Measurements from ENCODE around the gene ZNF699. TPM values are rescaled to one million over a fixed set of nuclear protein-coding genes. Genes with fewer than 3 reads are reported as not detected.
A peak's percentile ranks its signal among the peaks of the same experiment; 100 is the strongest.
"Not testable (repeated sequence)": the region's sequence is repeated elsewhere in the genome, so short reads cannot be mapped to it uniquely, and the experiment has no call there.

Gene ZNF699
- total and polyA plus RNA-seq, 2 experiments from 2014 or later: 3.7 to 12.4 TPM

DNA sequence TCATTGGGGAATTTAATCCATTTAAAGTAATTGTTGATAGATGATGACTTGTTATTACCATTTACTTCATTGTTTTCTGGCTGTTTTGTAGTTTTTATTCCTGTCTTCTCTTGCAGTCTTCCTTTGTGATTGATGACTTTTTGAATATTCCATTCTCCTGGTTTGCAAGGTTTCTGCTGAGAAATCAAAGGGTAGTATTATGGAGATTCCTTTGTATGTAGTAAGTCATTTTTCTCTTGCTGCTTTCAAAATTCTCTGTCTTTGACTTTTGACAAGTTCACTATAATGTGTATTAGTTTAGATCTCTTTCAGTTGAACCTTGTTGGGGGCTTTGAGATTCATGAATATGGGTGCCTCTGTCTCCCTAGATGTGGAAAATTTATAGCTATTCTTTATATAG is 20.4 kb upstream of the ZNF699 start:
- no peak overlapping the region for H3K9ac ChIP-seq
- H3K79me2 ChIP-seq (ENCODE audit: insufficient read depth): peaks cover 82% of the 10 kb centered on the region
- in situ Hi-C loops (cut with MboI): no loop called here

DNA sequence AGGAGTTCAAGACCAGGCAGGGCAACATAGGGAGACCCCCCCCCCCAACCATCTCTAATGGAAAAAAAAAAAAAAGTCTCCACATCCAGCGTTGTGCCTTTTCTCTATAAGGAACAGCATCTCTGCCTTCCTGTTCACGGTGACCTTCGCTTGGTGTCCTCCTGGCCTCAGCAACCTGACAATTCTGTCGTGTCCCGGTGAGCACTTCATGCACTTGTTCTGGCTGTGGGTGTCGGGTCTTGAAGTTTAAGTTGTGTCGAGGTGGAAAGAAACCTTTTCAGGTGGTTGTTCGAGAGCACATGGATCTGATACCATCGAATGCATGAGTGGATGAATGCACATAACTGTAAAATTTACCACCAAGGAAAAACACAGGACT is 14.9 kb upstream of the ZNF699 start:
- Histone ChIP-seq H3K27ac (peak overlapping the region; percentile 79), H3K9me3 (ENCODE audit: low read depth) (peaks cover 3% of the 10 kb centered on the region)
- in situ Hi-C loops (cut with MboI): loop anchor here (25.0 kb wide), 1 partner anchor 463 kb away; no protein-coding TSS in a partner anchor

More for the DNA sequence above, 20.4 kb upstream of the ZNF699 start:
- no peaks in the 10 kb centered on the region for H3K27me3 ChIP-seq (replicated peaks; ENCODE audit: insufficient read depth)
- H3K36me3 ChIP-seq (ENCODE audit: low read depth): peaks cover 54% of the 10 kb centered on the region
- no peaks in the 10 kb centered on the region for H3K9me2 ChIP-seq (ENCODE audit: insufficient read depth)
- peaks cover 8% of the 10 kb centered on the region for H3K9me3 ChIP-seq (ENCODE audit: low read depth)
- DNase-seq: no peak
- H4K20me1 ChIP-seq (ENCODE audit: insufficient read depth): no peaks in the 10 kb centered on the region
- TF ChIP-seq EZH2 (IDR thresholded peaks at IDR 0.05; ENCODE audit: insufficient read depth, poor library complexity, severe bottlenecking) (no peak), EZH2phosphoT487 (IDR thresholded peaks at IDR 0.05; ENCODE audit: insufficient read depth, low read depth) (no peak)
- H3K4me3 ChIP-seq: no peak overlapping the region
- no peak overlapping the region for H3K27ac ChIP-seq
- no peak overlapping the region for H2AFZ ChIP-seq
- no peak overlapping the region for H3K4me2 ChIP-seq (ENCODE audit: unreplicated experiment)
- H3K4me1 ChIP-seq (ENCODE audit: insufficient read depth): no peaks in the 10 kb centered on the region
- no peaks in the 10 kb centered on the region for H3F3A ChIP-seq (ENCODE audit: insufficient read depth)

GRCh38 chr19:9323919-9324583 is 14.4 kb upstream of the ZNF699 start, which contains the start of gene ZNF559:
Gene ZNF559, plus strand, starts transcription at chr19:9324179. Its CDS starts 14,371 bp downstream, at chr19:9338550.
- peak within 1 kb of the TSS; percentile 94 for H3K4me3 ChIP-seq
- no peak for TF ChIP-seq EZH2phosphoT487 (IDR thresholded peaks at IDR 0.05; ENCODE audit: insufficient read depth, low read depth)
- no peak for TF ChIP-seq EZH2 (IDR thresholded peaks at IDR 0.05; ENCODE audit: insufficient read depth, poor library complexity, severe bottlenecking)
- H3K36me3 ChIP-seq (ENCODE audit: low read depth): peaks cover 8% of the 10 kb centered on the region
- peak; percentile 99 for DNase-seq
- H3K9me2 ChIP-seq (ENCODE audit: insufficient read depth): no peaks in the 10 kb centered on the region
- peak within 1 kb of the TSS; percentile 100 for H2AFZ ChIP-seq
- no peaks in the 10 kb centered on the region for H3K27me3 ChIP-seq (replicated peaks; ENCODE audit: insufficient read depth)
- peak within 1 kb of the TSS; percentile 98 for H3K4me2 ChIP-seq (ENCODE audit: unreplicated experiment)
- H4K20me1 ChIP-seq (ENCODE audit: insufficient read depth): no peaks in the 10 kb centered on the region
- peak within 1 kb of the TSS; percentile 86 for H3K9ac ChIP-seq
- H3K9me3 ChIP-seq (ENCODE audit: low read depth): peaks cover 3% of the 10 kb centered on the region
- peaks cover 42% of the 10 kb centered on the region for H3K79me2 ChIP-seq (ENCODE audit: insufficient read depth)
- peak within 1 kb of the TSS; percentile 79 for H3K27ac ChIP-seq
- WGBS, 2 experiments (ENCODE audit: low coverage in 1 of 2, low lambda C conversion rate in 2 of 2, missing lambda C conversion rate in 2 of 2): 1 to 2% methylated on average over 42 to 44 of the region's 48 CpGs
- peaks cover 14% of the 10 kb centered on the region; the same call in 1 of the 2 replicates for H3F3A ChIP-seq (ENCODE audit: insufficient read depth)
- no peaks in the 10 kb centered on the region for H3K4me1 ChIP-seq (ENCODE audit: insufficient read depth)
- in situ Hi-C loops (cut with MboI): loop anchor here (25.0 kb wide), 1 partner anchor 463 kb away; no protein-coding TSS in a partner anchor

More for the DNA sequence above, 14.9 kb upstream of the ZNF699 start:
- TF ChIP-seq EZH2phosphoT487 (IDR thresholded peaks at IDR 0.05; ENCODE audit: insufficient read depth, low read depth): no peak
- no peak for TF ChIP-seq EZH2 (IDR thresholded peaks at IDR 0.05; ENCODE audit: insufficient read depth, poor library complexity, severe bottlenecking)
- 40 to 45% methylated on average over 9 of the region's 9 CpGs for WGBS, 2 experiments (ENCODE audit: low coverage in 1 of 2, low lambda C conversion rate in 2 of 2, missing lambda C conversion rate in 2 of 2)
- H3K36me3 ChIP-seq (ENCODE audit: low read depth): peaks cover 8% of the 10 kb centered on the region
- H4K20me1 ChIP-seq (ENCODE audit: insufficient read depth): no peaks in the 10 kb centered on the region
- no peaks in the 10 kb centered on the region for H3K27me3 ChIP-seq (replicated peaks; ENCODE audit: insufficient read depth)
- no peak for DNase-seq
- H3K9me2 ChIP-seq (ENCODE audit: insufficient read depth): no peaks in the 10 kb centered on the region
- H3F3A ChIP-seq (ENCODE audit: insufficient read depth): peaks cover 14% of the 10 kb centered on the region; the same call in 1 of the 2 replicates
- H3K4me2 ChIP-seq (ENCODE audit: unreplicated experiment): peak overlapping the region; percentile 98
- no peaks in the 10 kb centered on the region for H3K4me1 ChIP-seq (ENCODE audit: insufficient read depth)
- H2AFZ ChIP-seq: peak overlapping the region; percentile 100
- peak overlapping the region; percentile 86 for H3K9ac ChIP-seq
- H3K4me3 ChIP-seq: peak overlapping the region; percentile 94
- peaks cover 47% of the 10 kb centered on the region for H3K79me2 ChIP-seq (ENCODE audit: insufficient read depth)

GRCh38 chr19:9323557-9323918 is 13.9 kb upstream of the ZNF699 start:
- Histone ChIP-seq H3K4me2 (ENCODE audit: unreplicated experiment) (peak overlapping the region; percentile 89), H3K4me3 (peak overlapping the region; percentile 94), H3K79me2 (ENCODE audit: insufficient read depth) (peaks cover 38% of the 10 kb centered on the region), H3K4me1 (ENCODE audit: insufficient read depth) (no peaks in the 10 kb centered on the region), H4K20me1 (ENCODE audit: insufficient read depth) (no peaks in the 10 kb centered on the region), H2AFZ (peak overlapping the region; percentile 100), H3K27me3 (replicated peaks; ENCODE audit: insufficient read depth) (no peaks in the 10 kb centered on the region), H3F3A (ENCODE audit: insufficient read depth) (peaks cover 14% of the 10 kb centered on the region; the same call in 1 of the 2 replicates), H3K9me2 (ENCODE audit: insufficient read depth) (no peaks in the 10 kb centered on the region), H3K36me3 (ENCODE audit: low read depth) (peaks cover 5% of the 10 kb centered on the region), H3K9ac (peak overlapping the region; percentile 86), H3K27ac (peak overlapping the region; percentile 79), H3K9me3 (ENCODE audit: low read depth) (no peaks in the 10 kb centered on the region)
- DNase-seq: peak; percentile 73
- in situ Hi-C loops (cut with MboI): loop anchor here (25.0 kb wide), 1 partner anchor 464 kb away; no protein-coding TSS in a partner anchor
- TF ChIP-seq EZH2phosphoT487 (IDR thresholded peaks at IDR 0.05; ENCODE audit: insufficient read depth, low read depth) (no peak), EZH2 (IDR thresholded peaks at IDR 0.05; ENCODE audit: insufficient read depth, poor library complexity, severe bottlenecking) (no peak)
- WGBS, 2 experiments (ENCODE audit: low coverage in 1 of 2, low lambda C conversion rate in 2 of 2, missing lambda C conversion rate in 2 of 2): 27 to 29% methylated on average over 9 of the region's 9 CpGs

DNA sequence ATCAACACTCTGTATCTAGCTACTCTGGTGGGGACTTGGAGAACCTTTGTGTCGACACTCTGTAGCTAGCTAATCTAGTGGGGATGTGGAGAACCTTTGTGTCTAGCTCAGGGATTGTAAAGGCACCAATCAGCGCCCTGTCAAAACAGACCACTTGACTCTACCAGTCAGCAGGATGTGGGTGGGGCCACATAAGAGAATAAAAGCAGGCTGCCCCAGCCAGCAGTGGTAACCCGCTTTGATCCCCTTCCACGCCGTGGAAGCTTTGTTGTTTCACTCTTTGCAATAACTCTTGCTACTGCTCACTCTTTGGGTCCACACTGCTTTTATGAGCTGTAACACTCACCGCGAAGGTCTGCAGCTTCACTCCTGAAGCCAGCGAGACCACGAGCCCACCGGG is 12.6 kb upstream of the ZNF699 start:
- in situ Hi-C loops (cut with MboI): loop anchor here (25.0 kb wide), 1 partner anchor 465 kb away; no protein-coding TSS in a partner anchor
- not testable (repeated sequence) for H3K4me1 ChIP-seq (ENCODE audit: insufficient read depth); H3K27ac ChIP-seq; H3K36me3 ChIP-seq (ENCODE audit: low read depth); H3K27me3 ChIP-seq (replicated peaks; ENCODE audit: insufficient read depth); H3K9ac ChIP-seq; H4K20me1 ChIP-seq (ENCODE audit: insufficient read depth); H2AFZ ChIP-seq; H3K9me3 ChIP-seq (ENCODE audit: low read depth); DNase-seq; H3K9me2 ChIP-seq (ENCODE audit: insufficient read depth); H3K4me2 ChIP-seq (ENCODE audit: unreplicated experiment); H3K4me3 ChIP-seq
- 87 to 88% methylated on average over 5 to 10 of the region's 10 CpGs for WGBS, 2 experiments (ENCODE audit: low coverage in 1 of 2, low lambda C conversion rate in 2 of 2, missing lambda C conversion rate in 2 of 2)
- peaks cover 26% of the 10 kb centered on the region for H3K79me2 ChIP-seq (ENCODE audit: insufficient read depth)
- H3F3A ChIP-seq (ENCODE audit: insufficient read depth): peaks cover 14% of the 10 kb centered on the region; the same call in 1 of the 2 replicates

- DNase-seq; H3K4me2 ChIP-seq (ENCODE audit: unreplicated experiment); H2AFZ ChIP-seq; H4K20me1 ChIP-seq (ENCODE audit: insufficient read depth); H3K27ac ChIP-seq; H3K9me2 ChIP-seq (ENCODE audit: insufficient read depth); H3K4me1 ChIP-seq (ENCODE audit: insufficient read depth); H3K36me3 ChIP-seq (ENCODE audit: low read depth); H3K9ac ChIP-seq; H3K27me3 ChIP-seq (replicated peaks; ENCODE audit: insufficient read depth); H3K9me3 ChIP-seq (ENCODE audit: low read depth); H3K4me3 ChIP-seq: not testable (repeated sequence)
- Histone ChIP-seq H3F3A (ENCODE audit: insufficient read depth) (peaks cover 14% of the 10 kb centered on the region; the same call in 1 of the 2 replicates), H3K79me2 (ENCODE audit: insufficient read depth) (peaks cover 21% of the 10 kb centered on the region)
- in situ Hi-C loops (cut with MboI): loop anchor here (25.0 kb wide), 1 partner anchor 466 kb away; no protein-coding TSS in a partner anchor
- 88 to 99% methylated on average over 9 to 14 of the region's 14 CpGs for WGBS, 2 experiments (ENCODE audit: low coverage in 1 of 2, low lambda C conversion rate in 2 of 2, missing lambda C conversion rate in 2 of 2)
Measured at GRCh38 chr19:9321756-9322155, 12.1 kb upstream of the ZNF699 start.

All from GM23248 (cell line).